B cell (primary cell): ENCODE data around the gene PDE11A. TPM values are rescaled to one million over a fixed set of nuclear protein-coding genes. Genes with fewer than 3 reads are reported as not detected.
A peak's percentile ranks its signal among the peaks of the same experiment; 100 is the strongest.

Experiments
- ATAC-seq: fragments of 200-7000 bp; cut with Tn5 transposase; one replicate; pipeline ENCODE4 v1.10.0; 2021; ENCODE audit warnings: low read depth, mild to moderate bottlenecking, moderate number of reproducible peaks, moderate library complexity
- CTCF ChIA-PET: fragments of 350-600 bp; sonication (Branson Sonifier 250); formaldehyde crosslinking; loops from one replicate; lab custom pipeline; 2021; ENCODE audit warnings: antibody characterized with exemption, inconsistent platforms; lab: Charles Lee
- POLR2A ChIA-PET: fragments of 350-600 bp; sonication (Branson Sonifier 250); formaldehyde crosslinking; loops from one replicate; lab custom pipeline; 2021; ENCODE audit warnings: antibody characterized with exemption; lab: Charles Lee
- DNase-seq: peaks from one replicate; pipeline ENCODE4 v3.0.0; 2013
- H2AFZ ChIP-seq: 2 replicates; pipeline ENCODE4 v1.6.1; 2012; ENCODE audit warnings: mild to moderate bottlenecking, low read depth, low read length; ENCODE audit not compliant: insufficient read depth, poor library complexity, severe bottlenecking
- H3K27ac ChIP-seq, 2 donors: 1 replicate in 1 of 2; 2 replicates in 1 of 2; pipeline ENCODE4 v1.5.1; 2012 to 2013; ENCODE audit warnings: low read length in 2 of 2, mild to moderate bottlenecking in 2 of 2, moderate library complexity in 1 of 2
- H3K27me3 ChIP-seq, 4 experiments: fragments of 200-600 bp in 1 of 4; sonication (generic) in 1 of 4; replicated peaks in 1 of 4; 1 replicate in 2 of 4; 2 replicates in 2 of 4; pipeline versions ENCODE4 v1.6.1 to v1.7.0; 2013 to 2016; ENCODE audit warnings: low read length in 3 of 4, mild to moderate bottlenecking in 2 of 4, mixed read lengths in 1 of 4, moderate library complexity in 1 of 4; ENCODE audit not compliant: insufficient read depth in 4 of 4, control insufficient read depth in 3 of 4; ENCODE audit errors: control extremely low read depth in 1 of 4
- H3K36me3 ChIP-seq, 2 experiments: replicated peaks in 1 of 2; 1 replicate in 1 of 2; 2 replicates in 1 of 2; pipeline versions ENCODE4 v1.6.1 to v1.7.1; 2013; ENCODE audit warnings: low read length in 1 of 2; ENCODE audit not compliant: insufficient read depth in 2 of 2, control insufficient read depth in 1 of 2; ENCODE audit errors: control extremely low read depth in 1 of 2, extremely low read depth in 1 of 2
- H3K4me1 ChIP-seq, 2 donors: fragments of 200-600 bp in 1 of 2; sonication (generic) in 1 of 2; 1 replicate in 1 of 2; 2 replicates in 1 of 2; pipeline versions ENCODE4 v1.5.1 to v1.6.1; 2013 to 2017; ENCODE audit warnings: low read length in 2 of 2; ENCODE audit not compliant: control insufficient read depth in 2 of 2, insufficient read depth in 2 of 2
- H3K4me2 ChIP-seq: replicated peaks from 2 replicates; pipeline ENCODE3; 2012; ENCODE audit warnings: mild to moderate bottlenecking, low read depth, low read length; ENCODE audit not compliant: poor library complexity, severe bottlenecking
- H3K4me3 ChIP-seq, 5 experiments: fragments of 200-600 bp in 1 of 5; sonication (generic) in 1 of 5; 1 replicate in 3 of 5; 2 replicates in 2 of 5; pipeline versions ENCODE4 v1.5.1 to v1.7.0; 2011 to 2016; ENCODE audit warnings: low read length in 4 of 5, mild to moderate bottlenecking in 4 of 5, low read depth in 2 of 5, control low read depth in 1 of 5, moderate library complexity in 1 of 5; ENCODE audit not compliant: insufficient read depth in 1 of 5; ENCODE audit errors: control extremely low read depth in 1 of 5, extremely low read depth in 1 of 5
- H3K79me2 ChIP-seq: fragments of 200-600 bp; sonication (generic); one replicate; pipeline ENCODE4 v1.6.0; 2016; ENCODE audit warnings: low read length; ENCODE audit not compliant: control insufficient read depth, insufficient read depth
- H3K9ac ChIP-seq: fragments of 200-600 bp; sonication (generic); 2 replicates; pipeline ENCODE4 v1.6.1; 2017; ENCODE audit warnings: mild to moderate bottlenecking, low read length, moderate library complexity
- H3K9me3 ChIP-seq, 3 donors: one replicate each; pipeline versions ENCODE4 v1.6.1 to v1.7.1; 2013; ENCODE audit warnings: low read length in 2 of 3; ENCODE audit not compliant: control insufficient read depth in 2 of 3, insufficient read depth in 1 of 3; ENCODE audit errors: control extremely low read depth in 1 of 3
- H4K20me1 ChIP-seq: 2 replicates; pipeline ENCODE4 v1.6.0; 2012; ENCODE audit warnings: mild to moderate bottlenecking, low read length; ENCODE audit not compliant: insufficient read depth, control insufficient read depth, poor library complexity, severe bottlenecking
- H3K27ac Mint-ChIP-seq: one replicate; pipeline ENCODE4 v1.8.0; 2021; ENCODE audit warnings: mixed read lengths
- H3K27me3 Mint-ChIP-seq: one replicate; pipeline ENCODE4 v1.8.0; 2021; ENCODE audit warnings: mixed read lengths
- H3K4me1 Mint-ChIP-seq: one replicate; pipeline ENCODE4 v1.8.0; 2021; ENCODE audit warnings: mixed read lengths
- H3K4me3 Mint-ChIP-seq: one replicate; pipeline ENCODE4 v1.8.0; 2021; ENCODE audit warnings: mixed read lengths
- H3K9me3 Mint-ChIP-seq: one replicate; pipeline ENCODE4 v1.8.0; 2022; ENCODE audit warnings: mixed read lengths; ENCODE audit not compliant: insufficient read depth
- CTCF ChIP-seq: fragments of 200-600 bp; IDR thresholded peaks from one replicate; pipeline ENCODE4 v1.8.0; 2022; ENCODE audit warnings: antibody characterized with exemption, mild to moderate bottlenecking
- EZH2 ChIP-seq: IDR thresholded peaks from 2 replicates; pipeline ENCODE4 v1.6.1; 2012; ENCODE audit warnings: borderline replicate concordance, low read depth, mild to moderate bottlenecking, moderate library complexity, low read length; ENCODE audit not compliant: insufficient read depth, poor library complexity, severe bottlenecking
- WGBS: methylation state at CpG from one replicate; pipeline ENCODE4 v1.1.5; 2013; ENCODE audit warnings: missing lambda C conversion rate; ENCODE audit not compliant: insufficient coverage; 5-methylcytosine and 5-hydroxymethylcytosine counted together
- intact Hi-C: fragments of 100-400 bp; cut with micrococcal nuclease; formaldehyde crosslinking; loops from one replicate; pipeline ENCODE4 v1.10.0; 2022
- polyA plus RNA-seq: library from polyadenylated mRNA; depleted of rRNA; stranded (reverse); fragments of >200 nt; gene quantifications from 2 replicates; pipeline ENCODE4 v1.2.3, GENCODE V29; 2012
- total RNA-seq, 2 donors: library from RNA; stranded (reverse); fragments of 120-200 nt in 1 of 2; gene quantifications; 1 replicate in 1 of 2; 2 replicates in 1 of 2; pipeline versions ENCODE4 v1.2.3 to v1.2.4, GENCODE V29; 2013 to 2022

Gene PDE11A
- total and polyA plus RNA-seq, 2 donors (not counting 1 experiment from before 2014, with no cell fraction given), result 0.25 TPM; not detected in 1

GRCh38 chr2:177606636-177607035, 465.9 kb downstream of the PDE11A start:
- H3K27me3 Mint-ChIP-seq, result peaks cover 3% of the 10 kb centered on the region
- no peak overlapping the region for H3K4me3 Mint-ChIP-seq
- DNase-seq (no peak), ATAC-seq (no peak)
- no peaks in the 10 kb centered on the region for H3K36me3 ChIP-seq
- H3K27me3 ChIP-seq, result no peaks in the 10 kb centered on the region
- ChIA-PET POLR2A (no interaction called here), CTCF (no interaction called here)
- no peaks in the 10 kb centered on the region for H3K4me1 ChIP-seq
- TF ChIP-seq CTCF, result no peak
- no peak for TF ChIP-seq EZH2
- H3K9ac ChIP-seq, result no peak overlapping the region
- H2AFZ ChIP-seq, result no peak overlapping the region
- H3K9me3 Mint-ChIP-seq, result no peaks in the 10 kb centered on the region
- H3K79me2 ChIP-seq, result no peaks in the 10 kb centered on the region
- intact Hi-C loops, result no loop called here
- no peak overlapping the region for H3K4me2 ChIP-seq
- WGBS, result 76% methylated on average over 4 of the region's 7 CpGs
- no peaks in the 10 kb centered on the region for H3K4me1 Mint-ChIP-seq
- no peak overlapping the region for H3K4me3 ChIP-seq
- H4K20me1 ChIP-seq, result no peaks in the 10 kb centered on the region
- peaks cover 0 to 3% (median 0%) of the 10 kb centered on the region in 3 donors for H3K9me3 ChIP-seq
- no peak overlapping the region for H3K27ac ChIP-seq
- no peak overlapping the region for H3K27ac Mint-ChIP-seq

- Mint-ChIP-seq H3K4me3 (no peak overlapping the region), H3K27ac (no peak overlapping the region), H3K4me1 (no peaks in the 10 kb centered on the region), H3K27me3 (peaks cover 7% of the 10 kb centered on the region), H3K9me3 (no peaks in the 10 kb centered on the region)
- Histone ChIP-seq H3K9ac (no peak overlapping the region), H3K79me2 (no peaks in the 10 kb centered on the region), H3K4me1 (no peaks in the 10 kb centered on the region), H3K9me3 (peaks cover 0 to 3% (median 0%) of the 10 kb centered on the region in 3 donors), H4K20me1 (no peaks in the 10 kb centered on the region), H3K36me3 (no peaks in the 10 kb centered on the region), H3K27me3 (no peaks in the 10 kb centered on the region), H3K4me3 (no peak overlapping the region), H2AFZ (no peak overlapping the region), H3K27ac (no peak overlapping the region), H3K4me2 (no peak overlapping the region)
- intact Hi-C loops, result no loop called here
- ATAC-seq (no peak), DNase-seq (peak; percentile 34)
- POLR2A ChIA-PET, result no interaction called here
- CTCF ChIA-PET, result interaction anchor here (0.6 to 3.0 kb wide), 17 partner anchors 10 to 443 kb away, joined by 3 to 11 read pairs (median 4); no protein-coding TSS in a partner anchor
- WGBS, result 93% methylated on average over 2 of the region's 3 CpGs
- TF ChIP-seq CTCF (peak; percentile 71), EZH2 (no peak)
These were observed 468.1 kb downstream of the PDE11A start for GRCh38 chr2:177604271-177605065.
